ENCODE measurements around the gene HRC. TPM values are rescaled to one million over a fixed set of nuclear protein-coding genes. Genes with fewer than 3 reads are reported as not detected.
A peak's percentile ranks its signal among the peaks of the same experiment; 100 is the strongest.

The HRC gene
- polyA plus RNA-seq, 1 of the 3 experiments (the other 2 are of a cell fraction), result not detected

DNA sequence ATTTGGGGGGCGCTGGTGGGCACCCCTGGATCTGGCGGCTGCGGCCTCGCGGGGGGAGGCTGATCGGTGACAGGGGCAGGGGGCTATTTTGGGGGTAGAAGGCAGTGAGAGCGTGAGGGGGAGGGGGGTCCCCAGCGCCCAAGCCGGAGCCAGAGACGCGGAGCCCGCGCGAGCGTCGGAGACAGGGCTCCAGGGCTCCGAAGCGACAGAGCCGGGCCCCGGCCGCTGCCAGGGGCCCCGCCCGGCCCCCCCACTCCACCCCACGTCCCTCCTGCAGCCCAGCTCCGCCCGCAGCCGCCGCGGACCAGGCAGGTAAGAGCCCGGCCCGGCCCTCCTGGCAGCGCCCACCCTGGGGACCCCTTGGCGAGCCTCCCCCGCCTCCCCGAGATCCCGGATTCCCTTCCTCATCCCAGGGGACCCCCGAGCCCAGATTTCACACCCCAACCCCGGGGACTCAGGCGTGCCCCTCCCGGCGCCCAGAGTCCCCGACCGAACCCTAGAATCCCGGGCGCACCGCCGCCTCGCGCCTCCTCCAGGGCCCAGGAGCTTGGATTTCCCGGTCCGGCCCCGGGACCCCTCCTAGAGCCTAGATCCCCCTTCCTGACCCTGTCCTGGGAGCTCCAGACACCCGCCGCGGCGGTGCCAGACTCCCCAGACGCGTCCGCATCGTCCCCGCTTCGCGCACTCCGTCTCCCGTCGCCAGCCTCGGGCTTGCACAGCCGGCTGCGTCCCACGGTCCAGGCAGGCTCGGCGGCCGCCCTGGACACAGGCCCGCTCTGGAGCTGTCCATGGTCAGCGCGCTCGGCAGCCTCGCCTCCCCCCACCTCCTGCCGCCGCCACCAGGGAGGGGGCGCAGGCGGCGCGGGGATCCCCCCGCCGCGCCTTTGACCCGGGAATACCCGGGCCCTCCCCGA is 35.5 kb downstream of the HRC start, which contains the start of gene PPFIA3 (continued):
- TF ChIP-seq, protein P1, sequence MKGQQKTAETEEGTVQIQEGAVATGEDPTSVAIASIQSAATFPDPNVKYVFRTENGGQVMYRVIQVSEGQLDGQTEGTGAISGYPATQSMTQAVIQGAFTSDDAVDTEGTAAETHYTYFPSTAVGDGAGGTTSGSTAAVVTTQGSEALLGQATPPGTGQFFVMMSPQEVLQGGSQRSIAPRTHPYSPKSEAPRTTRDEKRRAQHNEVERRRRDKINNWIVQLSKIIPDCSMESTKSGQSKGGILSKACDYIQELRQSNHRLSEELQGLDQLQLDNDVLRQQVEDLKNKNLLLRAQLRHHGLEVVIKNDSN (IDR thresholded peaks at IDR 0.05; ENCODE audit: borderline replicate concordance, low read depth), result no peak
- TF ChIP-seq, protein P2, sequence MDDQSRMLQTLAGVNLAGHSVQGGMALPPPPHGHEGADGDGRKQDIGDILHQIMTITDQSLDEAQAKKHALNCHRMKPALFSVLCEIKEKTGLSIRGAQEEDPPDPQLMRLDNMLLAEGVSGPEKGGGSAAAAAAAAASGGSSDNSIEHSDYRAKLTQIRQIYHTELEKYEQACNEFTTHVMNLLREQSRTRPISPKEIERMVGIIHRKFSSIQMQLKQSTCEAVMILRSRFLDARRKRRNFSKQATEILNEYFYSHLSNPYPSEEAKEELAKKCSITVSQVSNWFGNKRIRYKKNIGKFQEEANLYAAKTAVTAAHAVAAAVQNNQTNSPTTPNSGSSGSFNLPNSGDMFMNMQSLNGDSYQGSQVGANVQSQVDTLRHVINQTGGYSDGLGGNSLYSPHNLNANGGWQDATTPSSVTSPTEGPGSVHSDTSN (IDR thresholded peaks at IDR 0.05), result no peak
- TF ChIP-seq MXI1 (IDR thresholded peaks at IDR 0.05; ENCODE audit: low read depth, low read length), result no peak
- TF ChIP-seq NFIC (IDR thresholded peaks at IDR 0.05; ENCODE audit: borderline replicate concordance), result peak; percentile 73; the same call in 1 of the 2 replicates
- TF ChIP-seq GATA2 (CRISPR knock-in tag; IDR thresholded peaks at IDR 0.05), result no peak
- no peak for TF ChIP-seq SMC3 (IDR thresholded peaks at IDR 0.05; ENCODE audit: low read depth, low read length)
- TF ChIP-seq TCF12 (IDR thresholded peaks at IDR 0.05), result no peak
- no peak for TF ChIP-seq FOXJ3 (CRISPR knock-in tag; IDR thresholded peaks at IDR 0.05)
- TF ChIP-seq YY1 (IDR thresholded peaks at IDR 0.05; ENCODE audit: low read depth), result no peak
- TF ChIP-seq TAF1 (IDR thresholded peaks at IDR 0.05; ENCODE audit: borderline replicate concordance, low read depth, low read length), result no peak
- TF ChIP-seq FOSL2 (IDR thresholded peaks at IDR 0.05; ENCODE audit: borderline replicate concordance, low read depth), result no peak

DNA sequence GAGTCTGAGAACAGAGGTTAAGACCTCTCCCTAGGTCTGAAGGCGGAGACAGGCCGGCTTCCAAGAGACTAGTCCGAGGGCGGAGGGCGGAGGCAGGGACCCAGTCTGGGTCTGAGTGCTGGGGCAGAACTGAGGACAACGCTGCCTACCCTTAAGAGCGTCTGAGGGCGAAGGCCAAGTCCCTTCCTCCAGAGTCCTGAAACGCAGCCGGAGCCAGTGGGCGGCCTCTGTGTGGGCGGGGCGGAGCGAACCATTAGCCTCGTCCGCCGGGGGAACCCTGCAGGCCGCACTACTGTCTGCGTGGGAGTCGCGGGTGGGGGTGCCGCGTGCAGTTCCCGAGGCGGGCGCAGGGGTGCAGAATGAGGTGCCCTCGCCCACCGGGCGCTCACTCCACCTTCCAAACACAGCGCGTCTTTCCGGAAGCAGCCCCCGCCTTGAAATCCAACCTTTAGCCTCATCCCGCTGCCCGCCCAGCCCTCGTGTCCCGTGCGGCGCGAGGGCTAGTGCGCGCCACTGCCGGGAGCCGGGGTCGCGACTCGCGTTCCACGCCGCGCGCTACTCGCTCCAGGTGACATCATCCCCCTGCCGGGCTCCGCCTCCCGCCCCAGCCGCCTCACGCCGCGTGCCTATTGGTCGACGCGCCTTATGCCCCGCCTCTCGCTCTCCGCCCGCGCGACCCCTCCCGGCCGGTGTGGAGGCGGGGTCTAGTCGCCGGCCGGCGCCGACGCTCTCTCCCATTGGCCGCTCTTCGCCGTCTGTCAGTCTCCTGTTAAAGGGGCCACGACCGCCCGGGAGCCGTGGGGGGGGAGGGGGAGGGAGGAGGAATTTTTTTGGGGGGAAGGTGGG is 36.4 kb downstream of the HRC start, which contains the start of gene C19orf73:
C19orf73 (minus strand) TSS at position 579 of the 846 bp plus-strand sequence; CDS start at position 458, 121 bp downstream.
- Histone ChIP-seq H2AFZ (ENCODE audit: low read depth) (peak within 1 kb of the TSS; percentile 88; the same call in 1 of the 2 replicates), H3K27me3 (ENCODE audit: insufficient read depth) (no peaks in the 10 kb centered on the region), H3K4me1 (ENCODE audit: control insufficient read depth in 1 of 2, insufficient read depth in 2 of 2, low read depth in 1 of 2, low read length in 1 of 2) (peaks cover 5 to 21% of the 10 kb centered on the region in 2 experiments; a peak in 1 of 4 replicates), H3K9me3 (no peaks in the 10 kb centered on the region), H4K20me1 (ENCODE audit: insufficient read depth) (no peaks in the 10 kb centered on the region), H3K9me2 (no peaks in the 10 kb centered on the region), H3K27ac (ENCODE audit: low read depth in 2 of 2, low read length in 1 of 2) (peak within 1 kb of the TSS; percentile 82 to 93), H3K9ac (peak within 1 kb of the TSS; percentile 72; the same call in 1 of the 2 replicates), H3K36me3 (replicated peaks in 1 of 2; ENCODE audit: control insufficient read depth in 1 of 2, insufficient read depth in 2 of 2, low read length in 1 of 2) (no peaks in the 10 kb centered on the region), H3K79me2 (ENCODE audit: insufficient read depth) (no peaks in the 10 kb centered on the region; the same call in 1 of the 2 replicates), H3F3A (replicated peaks; ENCODE audit: insufficient read depth) (peaks cover 15% of the 10 kb centered on the region), H3K4me2 (peak within 1 kb of the TSS; percentile 98), H3K4me3 (ENCODE audit: low read depth in 2 of 2, low read length in 1 of 2) (peak within 1 kb of the TSS; percentile 61 to 69)
- WGBS (ENCODE audit: low lambda C conversion rate), result 2% methylated on average over 23 of the region's 85 CpGs
- ChIA-PET CTCF (interaction anchor here (1.0 to 6.2 kb wide), 7 partner anchors 9 to 80 kb away, joined by 3 to 86 read pairs (median 6); no protein-coding TSS in a partner anchor), POLR2A (interaction anchor here (0.6 to 1.4 kb wide), 3 partner anchors 32 to 1373 kb away, joined by 3 read pairs; no protein-coding TSS in a partner anchor)
- peak; percentile 99 for DNase-seq
- TF ChIP-seq NFIC (IDR thresholded peaks at IDR 0.05; ENCODE audit: borderline replicate concordance) (no peak), RCOR1 (IDR thresholded peaks at IDR 0.05; ENCODE audit: low read length) (no peak), EZH2phosphoT487 (IDR thresholded peaks at IDR 0.05; ENCODE audit: borderline replicate concordance, low read depth) (no peak), CHD2 (IDR thresholded peaks at IDR 0.05; ENCODE audit: low read length, partially characterized antibody) (no peak), FOXM1 (IDR thresholded peaks at IDR 0.05; ENCODE audit: low read depth) (no peak), GABPA (IDR thresholded peaks at IDR 0.05; ENCODE audit: low read depth) (0 out of 2 replicates have a peak, but pooled peaks have one; percentile 14), ELF1 (IDR thresholded peaks at IDR 0.05) (no peak; the same call in 1 of the 2 replicates), YY1 (IDR thresholded peaks at IDR 0.05; ENCODE audit: low read depth) (no peak), EP300 (IDR thresholded peaks at IDR 0.05; ENCODE audit: borderline replicate concordance in 1 of 2, low read depth in 1 of 2, low read length in 1 of 2) (no peak), FOSL2 (IDR thresholded peaks at IDR 0.05; ENCODE audit: borderline replicate concordance, low read depth) (no peak), JUND (IDR thresholded peaks at IDR 0.05) (no peak; the same call in 1 of the 2 replicates), MXI1 (IDR thresholded peaks at IDR 0.05; ENCODE audit: low read depth, low read length) (peak; percentile 84)
- TF ChIP-seq, protein P3, sequence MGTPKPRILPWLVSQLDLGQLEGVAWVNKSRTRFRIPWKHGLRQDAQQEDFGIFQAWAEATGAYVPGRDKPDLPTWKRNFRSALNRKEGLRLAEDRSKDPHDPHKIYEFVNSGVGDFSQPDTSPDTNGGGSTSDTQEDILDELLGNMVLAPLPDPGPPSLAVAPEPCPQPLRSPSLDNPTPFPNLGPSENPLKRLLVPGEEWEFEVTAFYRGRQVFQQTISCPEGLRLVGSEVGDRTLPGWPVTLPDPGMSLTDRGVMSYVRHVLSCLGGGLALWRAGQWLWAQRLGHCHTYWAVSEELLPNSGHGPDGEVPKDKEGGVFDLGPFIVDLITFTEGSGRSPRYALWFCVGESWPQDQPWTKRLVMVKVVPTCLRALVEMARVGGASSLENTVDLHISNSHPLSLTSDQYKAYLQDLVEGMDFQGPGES (IDR thresholded peaks at IDR 0.05; ENCODE audit: low read depth, low read length), result no peak
- TF ChIP-seq, protein P4, sequence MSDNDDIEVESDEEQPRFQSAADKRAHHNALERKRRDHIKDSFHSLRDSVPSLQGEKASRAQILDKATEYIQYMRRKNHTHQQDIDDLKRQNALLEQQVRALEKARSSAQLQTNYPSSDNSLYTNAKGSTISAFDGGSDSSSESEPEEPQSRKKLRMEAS (IDR thresholded peaks at IDR 0.05; ENCODE audit: low read depth), result peak; percentile 97
- TF ChIP-seq, protein P5, sequence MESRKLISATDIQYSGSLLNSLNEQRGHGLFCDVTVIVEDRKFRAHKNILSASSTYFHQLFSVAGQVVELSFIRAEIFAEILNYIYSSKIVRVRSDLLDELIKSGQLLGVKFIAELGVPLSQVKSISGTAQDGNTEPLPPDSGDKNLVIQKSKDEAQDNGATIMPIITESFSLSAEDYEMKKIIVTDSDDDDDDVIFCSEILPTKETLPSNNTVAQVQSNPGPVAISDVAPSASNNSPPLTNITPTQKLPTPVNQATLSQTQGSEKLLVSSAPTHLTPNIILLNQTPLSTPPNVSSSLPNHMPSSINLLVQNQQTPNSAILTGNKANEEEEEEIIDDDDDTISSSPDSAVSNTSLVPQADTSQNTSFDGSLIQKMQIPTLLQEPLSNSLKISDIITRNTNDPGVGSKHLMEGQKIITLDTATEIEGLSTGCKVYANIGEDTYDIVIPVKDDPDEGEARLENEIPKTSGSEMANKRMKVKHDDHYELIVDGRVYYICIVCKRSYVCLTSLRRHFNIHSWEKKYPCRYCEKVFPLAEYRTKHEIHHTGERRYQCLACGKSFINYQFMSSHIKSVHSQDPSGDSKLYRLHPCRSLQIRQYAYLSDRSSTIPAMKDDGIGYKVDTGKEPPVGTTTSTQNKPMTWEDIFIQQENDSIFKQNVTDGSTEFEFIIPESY (IDR thresholded peaks at IDR 0.05; ENCODE audit: borderline replicate concordance, low read depth), result no peak
